ENCODE measurements around the gene COP1.
"Not testable (repeated sequence)": the region's sequence is repeated elsewhere in the genome, so short reads cannot be mapped to it uniquely, and the experiment has no call there.

The COP1 gene

DNA sequence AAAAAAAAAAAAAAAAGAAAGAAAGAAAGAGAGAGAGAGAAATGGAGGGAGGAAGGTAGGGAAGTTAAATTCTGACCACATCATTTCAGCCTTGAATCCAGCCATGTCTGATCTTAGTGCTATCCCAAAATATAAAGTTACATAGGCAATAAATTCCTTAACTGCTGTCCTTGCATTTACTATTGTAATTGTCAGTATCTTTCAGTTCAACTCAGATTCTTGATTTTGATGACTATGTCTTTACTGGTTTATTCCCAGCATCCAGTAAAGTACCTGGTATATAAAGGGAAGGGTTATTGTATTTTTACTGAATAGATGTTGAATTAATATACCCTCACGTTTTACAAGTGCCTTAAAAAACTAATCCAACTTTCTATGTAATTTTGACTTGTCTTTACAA, 8.9 kb upstream of the COP1 start:
- ChIA-PET POLR2A (no interaction called here), CTCF (no interaction called here)
- H3K4me3 ChIP-seq (ENCODE audit: low read depth, low read length): no peak overlapping the region
- TF ChIP-seq, protein P1, sequence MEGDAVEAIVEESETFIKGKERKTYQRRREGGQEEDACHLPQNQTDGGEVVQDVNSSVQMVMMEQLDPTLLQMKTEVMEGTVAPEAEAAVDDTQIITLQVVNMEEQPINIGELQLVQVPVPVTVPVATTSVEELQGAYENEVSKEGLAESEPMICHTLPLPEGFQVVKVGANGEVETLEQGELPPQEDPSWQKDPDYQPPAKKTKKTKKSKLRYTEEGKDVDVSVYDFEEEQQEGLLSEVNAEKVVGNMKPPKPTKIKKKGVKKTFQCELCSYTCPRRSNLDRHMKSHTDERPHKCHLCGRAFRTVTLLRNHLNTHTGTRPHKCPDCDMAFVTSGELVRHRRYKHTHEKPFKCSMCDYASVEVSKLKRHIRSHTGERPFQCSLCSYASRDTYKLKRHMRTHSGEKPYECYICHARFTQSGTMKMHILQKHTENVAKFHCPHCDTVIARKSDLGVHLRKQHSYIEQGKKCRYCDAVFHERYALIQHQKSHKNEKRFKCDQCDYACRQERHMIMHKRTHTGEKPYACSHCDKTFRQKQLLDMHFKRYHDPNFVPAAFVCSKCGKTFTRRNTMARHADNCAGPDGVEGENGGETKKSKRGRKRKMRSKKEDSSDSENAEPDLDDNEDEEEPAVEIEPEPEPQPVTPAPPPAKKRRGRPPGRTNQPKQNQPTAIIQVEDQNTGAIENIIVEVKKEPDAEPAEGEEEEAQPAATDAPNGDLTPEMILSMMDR (IDR thresholded peaks at IDR 0.05; ENCODE audit: insufficient read depth, low read length, missing control alignments): no peak
- no peak for DNase-seq (ENCODE audit: low read depth, low spot score)

GRCh38 chr1:176211396-176212165, 4.5 kb upstream of the COP1 start:
- ChIA-PET CTCF (no interaction called here), POLR2A (no interaction called here)
- no peak for DNase-seq (ENCODE audit: low read depth, low spot score)
- TF ChIP-seq, protein P1 (IDR thresholded peaks at IDR 0.05; ENCODE audit: insufficient read depth, low read length, missing control alignments): no peak
- H3K4me3 ChIP-seq (ENCODE audit: low read depth, low read length): no peak overlapping the region

GRCh38 chr1:176208034-176208433, 948 bp upstream of the COP1 start:
- TF ChIP-seq, protein P1 (IDR thresholded peaks at IDR 0.05; ENCODE audit: insufficient read depth, low read length, missing control alignments): no peak
- ChIA-PET POLR2A (interaction anchor here (0.6 to 0.8 kb wide), 4 partner anchors 9 to 37 kb away, joined by 3 to 4 read pairs (median 4); no protein-coding TSS in a partner anchor), CTCF (interaction anchor here (0.9 kb wide), 1 partner anchor 11 kb away, joined by 3 read pairs; no protein-coding TSS in a partner anchor)
- peak overlapping the region; percentile 87 for H3K4me3 ChIP-seq (ENCODE audit: low read depth, low read length)
- no peak for DNase-seq (ENCODE audit: low read depth, low spot score)

GRCh38 chr1:176206006-176206960, 803 bp downstream of the COP1 start:
- TF ChIP-seq, protein P1 (IDR thresholded peaks at IDR 0.05; ENCODE audit: insufficient read depth, low read length, missing control alignments): no peak
- ChIA-PET POLR2A (interaction anchor here (0.5 kb wide), 1 partner anchor 1081 kb away, joined by 3 read pairs; no protein-coding TSS in a partner anchor), CTCF (interaction anchor here (0.8 to 1.2 kb wide), 2 partner anchors 20 to 133 kb away, joined by 3 to 4 read pairs; no protein-coding TSS in a partner anchor)
- no peak for DNase-seq (ENCODE audit: low read depth, low spot score)
- H3K4me3 ChIP-seq (ENCODE audit: low read depth, low read length): peak overlapping the region; percentile 87

DNA sequence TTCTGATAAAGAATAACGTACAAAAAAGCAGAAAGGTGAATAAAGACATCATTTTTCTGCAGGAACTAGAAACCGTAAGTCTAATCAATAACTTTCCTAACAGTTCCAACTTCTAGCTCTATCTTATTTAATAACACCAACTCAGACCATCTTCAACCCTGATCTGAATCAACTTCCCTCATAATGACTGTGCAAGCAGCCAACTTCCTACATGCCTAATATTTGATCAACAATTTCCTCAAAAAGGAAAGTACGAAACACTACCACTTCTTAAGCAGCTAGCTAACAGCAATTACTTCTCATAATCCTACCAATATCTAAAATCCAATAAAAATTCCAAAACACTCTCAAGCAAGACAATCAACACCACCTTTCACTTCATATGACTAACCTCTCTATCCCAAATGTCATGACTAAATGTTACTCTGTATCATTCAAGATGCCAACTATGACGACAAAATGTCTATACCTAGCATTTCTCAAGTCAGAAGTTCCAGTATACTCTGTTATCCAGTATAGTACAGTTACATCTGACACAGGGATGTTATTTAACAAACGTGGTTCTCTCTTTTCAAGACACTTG, 1.7 kb downstream of the COP1 start:
- peak overlapping the region; percentile 87 for H3K4me3 ChIP-seq (ENCODE audit: low read depth, low read length)
- TF ChIP-seq, protein P1 (IDR thresholded peaks at IDR 0.05; ENCODE audit: insufficient read depth, low read length, missing control alignments): no peak
- ChIA-PET POLR2A (interaction anchor here (0.5 to 0.6 kb wide), 2 partner anchors 690 to 1080 kb away, joined by 3 read pairs; no protein-coding TSS in a partner anchor), CTCF (interaction anchor here (1.0 to 1.2 kb wide), 2 partner anchors 11 to 19 kb away, joined by 3 read pairs; no protein-coding TSS in a partner anchor)
- DNase-seq (ENCODE audit: low read depth, low spot score): no peak

GRCh38 chr1:176204655-176205054, 2.4 kb downstream of the COP1 start:
- not testable (repeated sequence) for DNase-seq (ENCODE audit: low read depth, low spot score); H3K4me3 ChIP-seq (ENCODE audit: low read depth, low read length)
- ChIA-PET POLR2A (interaction anchor here (0.6 kb wide), 1 partner anchor 690 kb away, joined by 3 read pairs; no protein-coding TSS in a partner anchor), CTCF (interaction anchor here (1.0 to 1.2 kb wide), 2 partner anchors 11 to 18 kb away, joined by 3 read pairs; no protein-coding TSS in a partner anchor)
